Naive thymus-derived CD4-positive, alpha-beta T cell (primary cell): ENCODE data around the gene KIF13A. TPM values are rescaled to one million over a fixed set of nuclear protein-coding genes. Genes with fewer than 3 reads are reported as not detected.
"Not testable (repeated sequence)": the region's sequence is repeated elsewhere in the genome, so short reads cannot be mapped to it uniquely, and the experiment has no call there.

ENCODE experiments used
- ATAC-seq: fragments of 150-1000 bp; cut with Tn5 transposase; 2 replicates; pipeline ENCODE4 v1.10.0; 2021; ENCODE audit warnings: mild to moderate bottlenecking, moderate library complexity
- CTCF ChIA-PET: fragments of 350-600 bp; sonication (Branson Sonifier 250); formaldehyde crosslinking; loops from one replicate; lab custom pipeline; 2021; ENCODE audit warnings: antibody characterized with exemption; lab: Charles Lee
- POLR2A ChIA-PET: fragments of 350-600 bp; sonication (Branson Sonifier 250); formaldehyde crosslinking; loops from one replicate; lab custom pipeline; 2021; ENCODE audit warnings: antibody characterized with exemption, inconsistent platforms; lab: Charles Lee
- DNase-seq, 9 donors: peaks; one replicate each; pipeline versions ENCODE4 v3.0.0 to v3.0.0-alpha.2; 2020 to 2022; ENCODE audit warnings: mixed read lengths in 1 of 9
- H3K27ac ChIP-seq: one replicate; pipeline ENCODE4 v1.7.0; 2013; ENCODE audit warnings: mild to moderate bottlenecking, low read depth, low read length, moderate library complexity
- H3K27me3 ChIP-seq, 2 donors: one replicate each; pipeline ENCODE4 v1.7.0; 2013; ENCODE audit warnings: low read length in 2 of 2, mild to moderate bottlenecking in 2 of 2, moderate library complexity in 2 of 2; ENCODE audit not compliant: control insufficient read depth in 2 of 2, insufficient read depth in 2 of 2
- H3K36me3 ChIP-seq, 3 experiments: 1 replicate in 2 of 3; 2 replicates in 1 of 3; pipeline ENCODE4 v1.7.0; 2013; ENCODE audit warnings: low read length in 3 of 3, mild to moderate bottlenecking in 3 of 3, moderate library complexity in 1 of 3; ENCODE audit not compliant: insufficient read depth in 3 of 3, control insufficient read depth in 2 of 3
- H3K4me1 ChIP-seq, 2 donors: one replicate each; pipeline ENCODE4 v1.7.0; 2013; ENCODE audit warnings: low read length in 2 of 2, mild to moderate bottlenecking in 2 of 2, moderate library complexity in 1 of 2; ENCODE audit not compliant: control insufficient read depth in 2 of 2, insufficient read depth in 2 of 2
- H3K4me3 ChIP-seq: 2 replicates; pipeline ENCODE4 v1.7.0; 2013; ENCODE audit warnings: mild to moderate bottlenecking, low read length
- H3K9me3 ChIP-seq, 3 experiments: 1 replicate in 2 of 3; 2 replicates in 1 of 3; pipeline ENCODE4 v1.7.0; 2013; ENCODE audit warnings: low read length in 3 of 3; ENCODE audit not compliant: control insufficient read depth in 2 of 3
- H3K27ac Mint-ChIP-seq, 9 donors: one replicate each; pipeline ENCODE4 v1.8.0; 2020 to 2022; ENCODE audit warnings: mixed read lengths in 9 of 9, mild to moderate bottlenecking in 8 of 9, moderate library complexity in 5 of 9, inconsistent platforms in 2 of 9
- H3K27me3 Mint-ChIP-seq, 5 donors: one replicate each; pipeline ENCODE4 v1.8.0; 2021 to 2022; ENCODE audit warnings: mixed read lengths in 5 of 5, mild to moderate bottlenecking in 1 of 5
- H3K36me3 Mint-ChIP-seq, 5 donors: one replicate each; pipeline ENCODE4 v1.8.0; 2020 to 2022; ENCODE audit warnings: mixed read lengths in 5 of 5, mild to moderate bottlenecking in 3 of 5, inconsistent platforms in 1 of 5
- H3K4me1 Mint-ChIP-seq, 7 donors: one replicate each; pipeline ENCODE4 v1.8.0; 2020 to 2022; ENCODE audit warnings: mixed read lengths in 7 of 7, mild to moderate bottlenecking in 3 of 7, inconsistent platforms in 1 of 7
- H3K4me3 Mint-ChIP-seq, 10 donors: one replicate each; pipeline ENCODE4 v1.8.0; 2020 to 2022; ENCODE audit warnings: mild to moderate bottlenecking in 10 of 10, mixed read lengths in 10 of 10, moderate library complexity in 6 of 10, inconsistent platforms in 2 of 10
- H3K9me3 Mint-ChIP-seq, 11 donors: one replicate each; pipeline ENCODE4 v1.8.0; 2020 to 2022; ENCODE audit warnings: mixed read lengths in 11 of 11, mild to moderate bottlenecking in 4 of 11, inconsistent platforms in 1 of 11, moderate library complexity in 1 of 11
- intact Hi-C, 2 donors: fragments of 100-400 bp; cut with micrococcal nuclease; formaldehyde crosslinking; loops; one replicate each; pipeline ENCODE4 v1.15.1; 2023
- polyA plus RNA-seq, 2 donors: library from polyadenylated mRNA; unstranded; fragments of 300-500 nt; fragmentation: Illumina TruSeq; gene quantifications; one replicate each; pipeline ENCODE4 v1.2.3, GENCODE V29; 2021
- total RNA-seq, 6 experiments: library from RNA in 5 of 6; stranded (reverse) in 5 of 6; gene quantifications; 1 replicate in 5 of 6; 2 replicates in 1 of 6; pipeline ENCODE4 v1.2.3 and lab custom pipeline; 2021 to 2026

The KIF13A gene
- total and polyA plus RNA-seq, 7 experiments from 2014 or later: 0.05 to 21.0 (median 0.97) TPM; not detected in 2

GRCh38 chr6:18025596-18025995 is 38.2 kb upstream of the KIF13A start:
- Mint-ChIP-seq H3K27ac (no peak overlapping the region), H3K4me1 (no peaks in the 10 kb centered on the region), H3K36me3 (no peaks in the 10 kb centered on the region), H3K4me3 (no peak overlapping the region), H3K9me3 (peaks cover 0 to 4% (median 0%) of the 10 kb centered on the region in 11 donors), H3K27me3 (peaks cover 0 to 13% (median 3%) of the 10 kb centered on the region in 5 donors)
- DNase-seq (no peak), ATAC-seq (no peak)
- CTCF ChIA-PET: no interaction called here
- Histone ChIP-seq H3K27ac (no peak overlapping the region), H3K4me3 (no peak overlapping the region), H3K27me3 (no peaks in the 10 kb centered on the region), H3K4me1 (no peaks in the 10 kb centered on the region), H3K36me3 (no peaks in the 10 kb centered on the region), H3K9me3 (no peaks in the 10 kb centered on the region)
- POLR2A ChIA-PET: no interaction called here
- intact Hi-C loops: no loop called here

- H3K27me3 ChIP-seq: no peaks in the 10 kb centered on the region
- ChIA-PET CTCF (no interaction called here), POLR2A (no interaction called here)
- Mint-ChIP-seq H3K4me3 (no peak overlapping the region), H3K4me1 (no peaks in the 10 kb centered on the region), H3K36me3 (no peaks in the 10 kb centered on the region), H3K27ac (no peak overlapping the region), H3K9me3 (peaks cover 0 to 5% (median 0%) of the 10 kb centered on the region in 11 donors), H3K27me3 (peaks cover 0 to 13% (median under 1%) of the 10 kb centered on the region in 5 donors)
- intact Hi-C loops: no loop called here
- H3K9me3 ChIP-seq: no peaks in the 10 kb centered on the region
- H3K27ac ChIP-seq: no peak overlapping the region
- no peak overlapping the region for H3K4me3 ChIP-seq
- H3K4me1 ChIP-seq: no peaks in the 10 kb centered on the region
- no peak for ATAC-seq
- no peaks in the 10 kb centered on the region for H3K36me3 ChIP-seq
- no peak for DNase-seq
Measured at GRCh38 chr6:18024876-18025275, 37.4 kb upstream of the KIF13A start.

DNA sequence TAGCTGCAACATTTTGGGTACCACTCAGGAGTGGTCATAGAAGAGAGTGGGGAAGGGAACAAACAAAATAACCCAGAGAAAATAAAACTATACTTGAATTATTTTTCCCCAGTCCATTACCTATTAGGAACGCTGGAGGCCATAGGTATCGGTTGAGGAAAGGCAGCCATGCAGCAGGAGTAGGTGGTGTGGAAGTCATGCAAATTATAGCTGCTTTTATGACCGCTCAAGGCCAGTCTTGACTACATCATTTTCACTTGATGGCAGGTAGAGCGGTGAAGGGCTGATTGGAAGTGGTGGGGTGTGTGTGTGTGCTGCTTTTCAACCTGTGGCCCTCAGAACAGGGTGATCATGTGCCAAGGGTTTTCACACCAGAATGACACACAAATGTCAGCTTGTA is 36.5 kb upstream of the KIF13A start:
- intact Hi-C loops: no loop called here
- Mint-ChIP-seq H3K27me3 (peaks cover 0 to 13% (median 0%) of the 10 kb centered on the region in 5 donors), H3K36me3 (no peaks in the 10 kb centered on the region), H3K9me3 (peaks cover 0 to 5% (median 0%) of the 10 kb centered on the region in 11 donors), H3K4me1 (no peaks in the 10 kb centered on the region), H3K27ac (no peak overlapping the region), H3K4me3 (no peak overlapping the region)
- no peaks in the 10 kb centered on the region for H3K36me3 ChIP-seq
- DNase-seq (no peak), ATAC-seq (no peak)
- H3K9me3 ChIP-seq: no peaks in the 10 kb centered on the region
- H3K27ac ChIP-seq: no peak overlapping the region
- no peak overlapping the region for H3K4me3 ChIP-seq
- CTCF ChIA-PET: no interaction called here
- H3K27me3 ChIP-seq: no peaks in the 10 kb centered on the region
- POLR2A ChIA-PET: no interaction called here
- no peaks in the 10 kb centered on the region for H3K4me1 ChIP-seq

- no peak overlapping the region for H3K4me3 ChIP-seq
- no peaks in the 10 kb centered on the region for H3K9me3 ChIP-seq
- Mint-ChIP-seq H3K27me3 (peaks cover 0 to 10% (median 3%) of the 10 kb centered on the region in 5 donors), H3K36me3 (no peaks in the 10 kb centered on the region), H3K4me1 (no peaks in the 10 kb centered on the region), H3K27ac (no peak overlapping the region), H3K4me3 (no peak overlapping the region), H3K9me3 (peaks cover 0 to 5% (median 0%) of the 10 kb centered on the region in 11 donors)
- H3K4me1 ChIP-seq: no peaks in the 10 kb centered on the region
- ChIA-PET CTCF (no interaction called here), POLR2A (no interaction called here)
- ATAC-seq (no peak), DNase-seq (no peak)
- H3K36me3 ChIP-seq: no peaks in the 10 kb centered on the region
- intact Hi-C loops: no loop called here
- H3K27ac ChIP-seq: no peak overlapping the region
- H3K27me3 ChIP-seq: no peaks in the 10 kb centered on the region
Measured at GRCh38 chr6:18022398-18023231, 35.2 kb upstream of the KIF13A start.

DNA sequence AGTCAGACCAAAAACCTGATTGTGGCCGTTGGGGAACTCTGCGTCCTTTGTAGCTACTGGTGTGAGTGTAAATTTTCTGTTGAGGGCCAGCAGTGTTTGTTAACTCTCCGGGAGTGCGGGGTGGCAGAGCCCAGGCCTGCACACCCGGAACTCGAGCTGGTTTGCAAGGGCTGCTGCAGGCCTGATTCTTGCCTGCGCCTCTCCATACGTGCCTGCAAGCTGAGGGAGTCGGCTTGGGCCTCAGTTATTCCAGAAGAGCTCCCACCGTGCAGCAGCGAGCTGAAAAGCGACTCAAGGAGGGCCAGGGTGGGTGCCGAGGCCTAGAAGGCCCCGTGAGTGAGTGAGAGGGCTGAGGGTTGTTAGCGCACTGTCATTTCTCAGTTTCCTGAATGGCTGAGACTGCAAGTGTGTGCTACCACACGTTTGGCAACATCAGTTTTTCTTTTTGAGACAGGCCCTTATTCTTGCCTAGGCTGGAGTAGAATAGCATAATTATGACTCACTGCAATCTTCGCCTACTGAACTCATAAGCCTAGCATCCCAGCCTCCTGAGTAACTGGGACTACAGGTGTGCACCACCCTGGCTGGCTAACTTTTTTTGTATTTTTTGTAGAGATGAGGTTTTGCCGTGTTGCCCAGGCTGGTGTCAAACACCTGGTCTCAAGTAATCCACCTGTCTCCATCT is 33.9 kb upstream of the KIF13A start:
- ChIA-PET POLR2A (no interaction called here), CTCF (no interaction called here)
- intact Hi-C loops: no loop called here
- H3K27ac Mint-ChIP-seq: no peak overlapping the region
- H3K9me3 Mint-ChIP-seq: peaks cover 0 to 5% (median 0%) of the 10 kb centered on the region in 11 donors
- no peaks in the 10 kb centered on the region for H3K4me1 Mint-ChIP-seq
- no peak overlapping the region for H3K4me3 ChIP-seq
- H3K36me3 ChIP-seq: no peaks in the 10 kb centered on the region
- peaks cover 0 to 6% (median 0%) of the 10 kb centered on the region in 5 donors for H3K27me3 Mint-ChIP-seq
- ATAC-seq (no peak), DNase-seq (no peak)
- H3K36me3 Mint-ChIP-seq: no peaks in the 10 kb centered on the region
- no peaks in the 10 kb centered on the region for H3K9me3 ChIP-seq
- H3K4me1 ChIP-seq: no peaks in the 10 kb centered on the region
- H3K4me3 Mint-ChIP-seq: no peak overlapping the region
- no peaks in the 10 kb centered on the region for H3K27me3 ChIP-seq
- no peak overlapping the region for H3K27ac ChIP-seq

- H3K27ac ChIP-seq, POLR2A ChIA-PET, CTCF ChIA-PET, H3K4me1 ChIP-seq, H3K4me3 Mint-ChIP-seq, H3K27me3 ChIP-seq, ATAC-seq, H3K36me3 ChIP-seq, H3K4me3 ChIP-seq, H3K27me3 Mint-ChIP-seq, H3K4me1 Mint-ChIP-seq, intact Hi-C loops, H3K27ac Mint-ChIP-seq, H3K9me3 ChIP-seq, H3K9me3 Mint-ChIP-seq, DNase-seq, H3K36me3 Mint-ChIP-seq: not testable (repeated sequence)
Measured at GRCh38 chr6:18020545-18020944, 33.1 kb upstream of the KIF13A start.
